Measurements from ENCODE around the gene TMTC2. TPM values are rescaled to one million over a fixed set of nuclear protein-coding genes. Genes with fewer than 3 reads are reported as not detected.

Gene TMTC2
- total and polyA plus RNA-seq, 2 experiments from 2014 or later, result 1.5 to 12.0 TPM

DNA sequence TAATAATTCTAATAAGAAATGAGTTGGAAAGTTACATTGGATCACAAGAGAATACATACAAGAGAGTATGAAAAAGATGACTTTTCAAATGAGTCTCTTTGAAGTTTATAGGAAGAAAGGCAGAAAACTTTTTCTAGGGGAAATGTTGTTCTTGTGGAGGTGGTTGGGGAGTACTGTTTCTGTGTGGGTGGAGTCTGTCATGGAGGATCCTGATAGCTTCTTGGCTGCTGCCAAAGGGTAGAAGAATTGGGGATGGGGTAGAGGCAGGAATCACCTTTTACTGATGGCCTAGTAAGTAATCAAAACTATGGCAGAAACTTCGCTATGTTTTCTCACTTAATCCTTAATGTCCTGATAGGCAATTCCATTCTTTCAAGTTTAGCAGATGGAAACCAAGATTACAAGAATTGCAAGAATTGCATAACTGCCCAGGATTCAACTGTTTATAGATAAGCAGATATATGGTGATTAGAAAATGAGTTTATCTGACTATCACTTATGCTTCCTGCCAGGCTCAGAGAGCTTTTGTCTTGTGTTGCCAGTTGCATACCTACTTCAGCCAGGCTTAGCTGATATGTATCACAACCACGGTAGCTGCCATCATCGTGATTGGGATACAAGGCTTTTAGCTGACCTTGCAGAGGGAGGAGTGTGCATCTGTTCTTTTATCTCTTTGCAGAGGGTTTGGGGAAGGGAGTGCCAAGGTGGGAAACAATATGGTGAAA lies 463.9 kb downstream of the TMTC2 start:
- H3K4me2 ChIP-seq, result no peak overlapping the region
- no peak overlapping the region for H2AFZ ChIP-seq
- no peaks in the 10 kb centered on the region for H3K36me3 ChIP-seq (replicated peaks; ENCODE audit: insufficient read depth, low read depth)
- no peaks in the 10 kb centered on the region for H3K79me2 ChIP-seq
- no peak overlapping the region for H3K4me3 ChIP-seq
- DNase-seq (ENCODE audit: low spot score), result no peak
- 70% methylated on average over 3 of the region's 3 CpGs for WGBS (ENCODE audit: low lambda C conversion rate, missing lambda C conversion rate)
- H3K9me3 ChIP-seq (ENCODE audit: low read depth), result no peaks in the 10 kb centered on the region
- H3K9me2 ChIP-seq (replicated peaks; ENCODE audit: insufficient read depth), result no peaks in the 10 kb centered on the region
- no peak overlapping the region for H3K27ac ChIP-seq
- no peaks in the 10 kb centered on the region for H4K20me1 ChIP-seq (ENCODE audit: insufficient read depth, poor library complexity, severe bottlenecking)
- TF ChIP-seq EZH2phosphoT487 (IDR thresholded peaks at IDR 0.05; ENCODE audit: low read depth, severe bottlenecking, unreplicated experiment) (no peak), EZH2 (IDR thresholded peaks at IDR 0.05; ENCODE audit: borderline replicate concordance) (no peak)
- TF ChIP-seq, protein P1, sequence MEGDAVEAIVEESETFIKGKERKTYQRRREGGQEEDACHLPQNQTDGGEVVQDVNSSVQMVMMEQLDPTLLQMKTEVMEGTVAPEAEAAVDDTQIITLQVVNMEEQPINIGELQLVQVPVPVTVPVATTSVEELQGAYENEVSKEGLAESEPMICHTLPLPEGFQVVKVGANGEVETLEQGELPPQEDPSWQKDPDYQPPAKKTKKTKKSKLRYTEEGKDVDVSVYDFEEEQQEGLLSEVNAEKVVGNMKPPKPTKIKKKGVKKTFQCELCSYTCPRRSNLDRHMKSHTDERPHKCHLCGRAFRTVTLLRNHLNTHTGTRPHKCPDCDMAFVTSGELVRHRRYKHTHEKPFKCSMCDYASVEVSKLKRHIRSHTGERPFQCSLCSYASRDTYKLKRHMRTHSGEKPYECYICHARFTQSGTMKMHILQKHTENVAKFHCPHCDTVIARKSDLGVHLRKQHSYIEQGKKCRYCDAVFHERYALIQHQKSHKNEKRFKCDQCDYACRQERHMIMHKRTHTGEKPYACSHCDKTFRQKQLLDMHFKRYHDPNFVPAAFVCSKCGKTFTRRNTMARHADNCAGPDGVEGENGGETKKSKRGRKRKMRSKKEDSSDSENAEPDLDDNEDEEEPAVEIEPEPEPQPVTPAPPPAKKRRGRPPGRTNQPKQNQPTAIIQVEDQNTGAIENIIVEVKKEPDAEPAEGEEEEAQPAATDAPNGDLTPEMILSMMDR (IDR thresholded peaks at IDR 0.05; ENCODE audit: poor library complexity), result no peak
- no peaks in the 10 kb centered on the region for H3K4me1 ChIP-seq (ENCODE audit: insufficient read depth)
- H3K27me3 ChIP-seq, result no peaks in the 10 kb centered on the region

DNA sequence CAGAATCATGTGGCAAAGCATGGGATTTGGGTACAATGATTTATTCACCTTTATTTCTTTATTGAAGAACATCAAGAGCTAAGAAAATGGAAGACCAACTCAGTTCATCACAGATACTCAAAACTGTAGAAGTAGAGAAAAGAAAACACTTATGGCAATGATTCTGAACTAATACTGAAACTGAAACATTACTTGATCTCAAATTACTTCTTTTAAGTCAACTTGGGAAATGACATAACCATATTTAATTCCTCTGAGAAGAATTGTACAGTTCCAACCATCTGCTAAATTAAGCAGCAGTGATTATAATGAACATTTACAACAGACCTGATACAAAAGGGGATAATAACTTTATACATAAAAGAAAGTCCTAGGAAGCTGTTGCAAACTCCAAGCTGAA lies 466.5 kb downstream of the TMTC2 start:
- Histone ChIP-seq H2AFZ (no peak overlapping the region), H3K4me3 (no peak overlapping the region), H3K27me3 (no peaks in the 10 kb centered on the region), H3K79me2 (no peaks in the 10 kb centered on the region), H3K9me3 (ENCODE audit: low read depth) (no peaks in the 10 kb centered on the region), H3K36me3 (replicated peaks; ENCODE audit: insufficient read depth, low read depth) (no peaks in the 10 kb centered on the region), H3K4me2 (no peak overlapping the region), H3K4me1 (ENCODE audit: insufficient read depth) (no peaks in the 10 kb centered on the region), H4K20me1 (ENCODE audit: insufficient read depth, poor library complexity, severe bottlenecking) (no peaks in the 10 kb centered on the region), H3K27ac (no peak overlapping the region), H3K9me2 (replicated peaks; ENCODE audit: insufficient read depth) (no peaks in the 10 kb centered on the region)
- TF ChIP-seq EZH2 (IDR thresholded peaks at IDR 0.05; ENCODE audit: borderline replicate concordance), result no peak
- TF ChIP-seq, protein P1 (IDR thresholded peaks at IDR 0.05; ENCODE audit: poor library complexity), result no peak
- no peak for TF ChIP-seq EZH2phosphoT487 (IDR thresholded peaks at IDR 0.05; ENCODE audit: low read depth, severe bottlenecking, unreplicated experiment)
- no peak for DNase-seq (ENCODE audit: low spot score)

GRCh38 chr12:83156815-83157214 lies 470.1 kb downstream of the TMTC2 start:
- 96% methylated on average over 5 of the region's 5 CpGs for WGBS (ENCODE audit: low lambda C conversion rate, missing lambda C conversion rate)
- no peaks in the 10 kb centered on the region for H3K4me1 ChIP-seq (ENCODE audit: insufficient read depth)
- TF ChIP-seq, protein P1 (IDR thresholded peaks at IDR 0.05; ENCODE audit: poor library complexity), result no peak
- TF ChIP-seq EZH2 (IDR thresholded peaks at IDR 0.05; ENCODE audit: borderline replicate concordance) (no peak), EZH2phosphoT487 (IDR thresholded peaks at IDR 0.05; ENCODE audit: low read depth, severe bottlenecking, unreplicated experiment) (no peak)

More at GRCh38 chr12:83156815-83157214, 470.1 kb downstream of the TMTC2 start:
- H3K27me3 ChIP-seq, result no peaks in the 10 kb centered on the region
- H3K9me2 ChIP-seq (replicated peaks; ENCODE audit: insufficient read depth), result no peaks in the 10 kb centered on the region
- no peak overlapping the region for H3K27ac ChIP-seq
- H3K79me2 ChIP-seq, result no peaks in the 10 kb centered on the region
- H3K9me3 ChIP-seq (ENCODE audit: low read depth), result no peaks in the 10 kb centered on the region
- no peak overlapping the region for H2AFZ ChIP-seq
- no peak overlapping the region for H3K4me3 ChIP-seq
- H3K4me2 ChIP-seq, result no peak overlapping the region
- H4K20me1 ChIP-seq (ENCODE audit: insufficient read depth, poor library complexity, severe bottlenecking), result no peaks in the 10 kb centered on the region
- no peaks in the 10 kb centered on the region for H3K36me3 ChIP-seq (replicated peaks; ENCODE audit: insufficient read depth, low read depth)
- no peak for DNase-seq (ENCODE audit: low spot score)

Data from hepatocyte (in vitro differentiated cells).